SHP77 (cell line): ENCODE data around the gene STK11IP.

Experiments
- DNase-seq, 2 experiments: peaks; one replicate each; lab custom pipeline; 2025; lab: John Stamatoyannopoulos, UW

Gene STK11IP

DNA sequence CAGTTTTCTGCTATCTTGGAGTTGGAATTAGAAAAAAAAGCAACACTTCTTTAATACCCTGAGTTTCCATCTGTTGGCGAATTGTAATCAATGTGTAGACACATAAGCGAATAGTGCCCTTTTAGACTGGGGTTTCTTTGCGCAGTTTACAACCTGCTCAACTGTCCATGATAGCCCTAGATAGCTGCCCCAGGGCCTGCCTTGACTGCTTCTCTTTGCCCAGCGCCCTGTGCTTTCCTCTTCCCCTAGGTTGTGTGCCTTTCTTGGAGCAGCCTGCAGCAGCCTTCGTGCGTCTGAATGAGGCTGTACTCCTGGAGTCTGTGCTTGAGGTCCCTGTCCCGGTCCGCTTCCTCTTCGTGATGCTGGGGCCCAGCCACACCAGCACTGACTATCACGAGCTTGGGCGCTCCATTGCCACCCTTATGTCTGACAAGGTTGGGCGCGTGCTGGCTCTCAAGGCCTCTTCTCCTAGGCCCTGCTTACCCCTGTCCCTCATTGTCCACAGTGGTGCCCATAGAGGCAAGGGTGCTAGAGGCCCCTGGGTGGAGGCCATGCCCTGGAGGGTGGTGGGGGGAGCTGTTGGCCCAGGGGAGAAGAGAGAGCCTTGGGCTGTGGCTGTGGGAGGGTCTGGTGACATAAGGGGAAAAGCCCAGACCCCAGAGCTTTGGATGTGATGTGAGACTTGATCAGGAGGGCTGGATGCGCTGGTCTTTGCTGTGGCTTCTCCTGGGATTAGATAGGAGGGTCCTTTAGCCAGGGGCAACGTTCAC is 36.7 kb downstream of the STK11IP start:
- no peak for DNase-seq

- DNase-seq: no peak
Measured at GRCh38 chr2:219634951-219635751, 37.5 kb downstream of the STK11IP start.

GRCh38 chr2:219636144-219636915 is 38.7 kb downstream of the STK11IP start:
- DNase-seq: no peak

DNA sequence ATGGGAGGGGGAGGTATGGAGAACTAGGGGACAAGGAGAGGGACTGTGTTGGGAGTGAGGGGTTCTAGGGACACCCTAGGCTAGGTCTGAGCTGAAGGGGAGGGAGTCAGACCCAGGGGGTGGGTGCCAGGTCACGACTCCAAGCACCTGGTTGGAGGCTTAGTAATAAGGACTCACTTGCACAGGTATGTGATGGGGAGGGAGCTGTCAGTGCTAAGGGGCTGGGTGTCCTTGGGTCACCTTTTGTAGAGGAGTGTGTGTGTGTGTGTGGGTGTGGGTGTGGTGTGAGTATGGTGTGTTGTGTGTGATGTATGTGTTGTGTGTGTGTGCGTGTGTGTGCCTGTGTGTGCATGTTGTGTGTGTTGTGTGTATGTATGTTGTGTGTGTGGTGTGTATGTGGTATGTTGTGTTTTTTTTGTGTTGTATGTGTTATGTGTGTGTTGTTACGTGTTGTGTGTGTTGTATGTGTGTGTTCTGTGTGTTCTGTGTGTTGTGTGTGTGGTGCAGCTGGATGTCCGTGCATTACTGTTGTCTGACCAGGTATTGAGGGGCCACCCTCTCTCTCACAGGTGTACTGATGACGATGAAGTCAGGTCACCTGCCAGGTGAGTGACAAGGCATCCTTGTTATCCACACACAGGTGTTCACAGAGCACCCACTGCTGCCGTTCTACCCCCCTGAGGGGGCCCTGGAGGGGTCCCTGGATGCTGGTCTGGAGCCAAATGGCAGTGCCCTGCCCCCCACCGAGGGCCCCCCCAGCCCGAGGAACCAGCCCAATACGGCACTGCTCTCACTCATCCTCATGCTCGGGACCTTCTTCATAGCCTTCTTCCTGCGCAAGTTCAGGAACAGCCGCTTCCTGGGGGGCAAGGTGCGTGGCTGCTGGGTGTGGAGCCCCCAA is 39.5 kb downstream of the STK11IP start:
- DNase-seq: no peak

- DNase-seq: no peak
Measured at GRCh38 chr2:219637842-219638185, 40.2 kb downstream of the STK11IP start.

DNA sequence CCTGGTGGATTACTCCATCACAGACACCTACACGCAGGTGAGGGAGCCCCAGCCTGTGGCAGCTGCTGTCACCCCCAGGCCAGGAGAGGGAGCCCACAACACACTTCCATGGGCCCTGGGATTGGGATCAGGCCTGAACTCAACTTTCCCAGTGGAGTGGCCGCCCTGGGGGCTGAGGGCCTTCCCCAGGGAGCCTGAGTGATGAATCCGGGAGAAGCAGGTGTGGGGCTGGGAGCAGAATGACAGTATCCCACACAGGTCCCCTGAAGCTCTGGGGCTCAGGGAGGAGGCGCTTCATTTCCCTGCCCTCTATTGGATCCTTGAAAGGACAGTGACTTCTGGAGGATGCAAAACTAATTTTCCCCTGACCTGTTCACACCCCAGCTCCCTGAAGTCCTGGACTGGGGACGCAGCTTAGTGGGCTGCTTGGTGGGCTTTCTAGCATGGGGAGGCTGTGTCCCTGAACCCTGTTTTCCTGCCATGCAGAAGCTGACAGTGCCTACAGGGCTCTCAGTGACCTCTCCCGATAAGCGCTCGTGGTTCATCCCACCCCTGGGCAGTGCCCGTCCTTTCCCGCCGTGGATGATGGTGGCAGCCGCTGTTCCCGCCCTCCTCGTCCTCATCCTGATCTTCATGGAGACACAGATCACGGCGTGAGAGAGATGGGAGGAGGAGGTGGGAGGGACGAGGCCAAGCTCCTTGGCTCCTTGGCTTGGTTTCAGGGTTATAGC is 40.7 kb downstream of the STK11IP start:
- DNase-seq: no peak

DNA sequence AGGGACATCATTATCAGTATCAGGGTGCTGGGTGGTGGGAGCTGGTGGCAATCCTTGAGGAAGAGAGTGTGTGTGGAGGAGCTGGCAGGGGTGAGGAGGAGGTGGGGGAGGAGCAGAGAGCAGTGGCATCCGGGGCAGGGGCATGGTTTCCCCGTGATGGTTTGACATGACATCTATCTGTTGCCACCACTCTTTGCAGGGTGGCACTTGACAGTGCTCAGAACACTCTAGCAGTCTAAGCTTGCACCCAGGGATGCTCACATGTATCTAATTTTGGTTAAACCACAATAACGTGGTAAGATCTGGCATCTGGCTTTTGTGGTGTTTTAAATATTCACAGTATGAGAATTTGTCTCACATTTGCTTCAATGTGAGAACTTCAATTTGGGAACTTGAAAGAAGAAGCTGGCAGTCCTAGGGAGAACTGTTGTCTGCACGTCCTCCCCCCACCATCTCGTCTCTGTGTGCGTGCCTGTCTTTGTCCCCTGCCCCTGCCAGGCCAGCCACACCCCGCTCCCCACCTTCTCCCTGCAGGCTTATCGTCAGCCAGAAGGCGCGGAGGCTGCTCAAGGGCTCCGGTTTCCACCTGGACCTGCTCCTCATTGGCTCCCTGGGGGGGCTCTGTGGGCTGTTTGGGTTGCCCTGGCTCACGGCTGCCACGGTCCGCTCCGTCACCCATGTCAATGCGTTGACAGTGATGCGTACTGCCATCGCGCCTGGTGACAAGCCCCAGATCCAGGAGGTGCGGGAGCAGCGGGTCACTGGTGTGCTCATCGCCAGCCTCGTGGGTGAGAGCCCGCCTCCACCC is 41.5 kb downstream of the STK11IP start:
- no peak for DNase-seq

DNA sequence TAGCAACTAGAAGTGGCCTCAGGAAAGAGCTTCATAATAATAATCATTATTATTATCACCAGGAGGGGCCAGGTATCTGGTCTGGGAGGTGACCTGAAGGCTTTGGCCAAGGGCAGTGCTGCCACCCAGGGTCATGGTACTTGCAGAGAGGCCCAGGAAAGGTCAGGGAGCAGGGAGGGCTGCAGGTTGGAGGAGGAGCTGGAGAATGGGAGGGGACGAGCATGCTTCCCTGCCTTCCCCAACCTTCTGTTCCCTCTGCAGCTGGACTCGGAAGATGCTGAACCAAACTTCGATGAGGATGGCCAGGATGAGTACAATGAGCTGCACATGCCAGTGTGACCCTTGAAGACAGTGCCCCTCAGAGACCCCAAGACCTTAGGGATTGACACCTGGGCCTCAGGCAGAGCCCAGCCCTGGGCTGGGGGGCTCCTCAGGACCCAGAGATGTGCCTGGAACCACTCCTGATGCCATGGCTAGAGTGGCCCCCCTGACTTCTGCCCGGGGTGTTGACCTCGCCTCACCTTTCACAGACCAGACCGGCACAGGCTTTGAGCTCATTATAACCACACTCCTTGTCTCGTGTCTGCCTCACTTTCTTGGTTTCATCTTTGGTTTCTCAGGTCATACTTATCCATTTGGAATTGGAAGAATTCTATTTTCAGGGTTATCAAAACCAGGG is 43.9 kb downstream of the STK11IP start:
- no peak for DNase-seq

GRCh38 chr2:219642069-219642454 is 44.4 kb downstream of the STK11IP start:
- DNase-seq: no peak

GRCh38 chr2:219642465-219643083 is 44.9 kb downstream of the STK11IP start:
- peak; percentile 87 to 95 for DNase-seq

- no peak for DNase-seq
Measured at GRCh38 chr2:219643084-219643473, 45.4 kb downstream of the STK11IP start.

- DNase-seq: no peak
Measured at GRCh38 chr2:219643788-219644398, 46.2 kb downstream of the STK11IP start.

DNA sequence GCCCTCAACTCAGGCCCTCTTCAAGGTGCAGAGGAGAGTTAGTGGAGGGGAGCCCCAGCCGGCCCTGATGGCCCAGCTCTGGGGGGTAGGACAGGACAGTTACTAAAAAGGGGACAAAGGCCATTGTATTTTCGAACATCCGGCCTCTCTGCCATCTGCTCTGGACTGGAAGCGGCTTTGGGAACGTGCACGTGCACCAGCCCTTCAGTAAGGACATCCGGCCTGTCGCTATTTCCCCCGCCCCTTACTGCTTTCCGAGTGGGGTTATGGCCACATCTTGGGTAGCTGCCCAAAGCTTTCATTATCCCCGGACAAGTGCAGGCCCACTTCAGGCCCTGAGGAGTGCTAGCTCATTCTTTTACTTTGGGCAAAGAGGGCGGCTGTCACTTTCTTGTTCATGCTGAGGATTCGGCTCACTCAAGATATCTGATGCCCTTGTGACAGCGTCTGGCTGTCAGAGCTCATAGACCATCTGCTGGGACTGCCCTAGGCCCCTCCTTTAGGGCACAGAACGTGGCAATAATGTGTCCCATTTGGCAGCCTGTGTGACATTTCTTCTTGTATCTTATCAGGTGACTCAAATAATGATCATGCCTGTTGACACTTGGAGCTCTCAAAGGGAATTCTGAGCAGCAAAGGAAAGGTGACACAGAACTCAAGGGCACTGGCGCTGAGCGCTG is 47.3 kb downstream of the STK11IP start:
- DNase-seq: peak; percentile 56 to 65

- no peak for DNase-seq
Measured at GRCh38 chr2:219645631-219646527, 48.2 kb downstream of the STK11IP start.

GRCh38 chr2:219648176-219648575 is 50.5 kb downstream of the STK11IP start:
- DNase-seq: no peak

DNA sequence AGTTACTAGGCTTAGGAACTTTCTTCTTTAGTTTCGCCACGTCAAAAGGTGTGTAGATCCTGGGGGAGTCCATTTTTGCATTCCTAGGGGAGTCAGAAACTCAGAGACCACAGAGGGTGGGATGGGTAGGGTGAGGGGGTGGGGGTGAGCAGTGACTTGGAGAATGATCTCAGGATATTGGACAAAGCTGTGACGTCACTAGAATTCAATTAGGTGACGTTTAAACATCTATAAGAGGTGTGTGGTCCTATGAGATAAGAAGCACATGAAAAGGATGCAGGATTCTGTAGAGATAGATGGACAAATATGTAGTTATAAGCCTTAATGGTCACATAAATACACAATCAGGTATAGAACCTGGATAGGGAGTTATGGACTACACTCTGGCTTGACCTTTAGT is 51.3 kb downstream of the STK11IP start:
- DNase-seq: no peak
